Measurements from ENCODE around the gene MISP. TPM values are rescaled to one million over a fixed set of nuclear protein-coding genes. Genes with fewer than 3 reads are reported as not detected.
"Not testable (repeated sequence)": the region's sequence is repeated elsewhere in the genome, so short reads cannot be mapped to it uniquely, and the experiment has no call there.

The MISP gene
- total RNA-seq, 4 donors from 2014 or later, result 0.11 to 1.3 (median 1.0) TPM; not detected in 1

- no peaks in the 10 kb centered on the region for H3K27me3 ChIP-seq
- no peak for DNase-seq
- no peak overlapping the region for H3K4me3 ChIP-seq
- no peak for TF ChIP-seq POLR2A (IDR thresholded peaks at IDR 0.05)
- no peak for TF ChIP-seq CTCF (IDR thresholded peaks at IDR 0.05)
- H3K4me1 ChIP-seq, result no peaks in the 10 kb centered on the region
- intact Hi-C loops (cut with DNase I), result no loop called here
- H3K27ac ChIP-seq, result no peak overlapping the region
- H3K9me3 ChIP-seq, result peaks cover 0 to 11% (median 9%) of the 10 kb centered on the region in 3 donors
- WGBS, 2 donors, result 41 to 83% methylated on average over 3 to 6 of the region's 13 CpGs
- H3K36me3 ChIP-seq, result peaks cover 0 to 23% (median 5%) of the 10 kb centered on the region in 3 donors
Measured at GRCh38 chr19:743168-743687, 7.7 kb upstream of the MISP start.

GRCh38 chr19:745138-745537 lies 5.8 kb upstream of the MISP start:
- DNase-seq; H3K4me1 ChIP-seq; H3K27ac ChIP-seq; H3K4me3 ChIP-seq; intact Hi-C loops (cut with DNase I); H3K27me3 ChIP-seq: not testable (repeated sequence)
- H3K36me3 ChIP-seq, result peaks cover 0 to 23% (median 5%) of the 10 kb centered on the region in 3 donors
- WGBS, 2 donors, result 55 to 66% methylated on average over 4 to 7 of the region's 7 CpGs
- peaks cover 0 to 11% (median 9%) of the 10 kb centered on the region in 3 donors for H3K9me3 ChIP-seq

GRCh38 chr19:746208-746819 lies 4.6 kb upstream of the MISP start:
- Histone ChIP-seq H3K9me3 (peaks cover 0 to 11% (median 9%) of the 10 kb centered on the region in 3 donors), H3K4me3 (no peak overlapping the region), H3K4me1 (peaks cover 3 to 7% (median 5%) of the 10 kb centered on the region in 3 donors), H3K27ac (no peak overlapping the region), H3K27me3 (peaks cover 0 to 10% (median 0%) of the 10 kb centered on the region in 4 donors), H3K36me3 (peaks cover 0 to 23% (median 0%) of the 10 kb centered on the region in 3 donors)
- TF ChIP-seq POLR2A (IDR thresholded peaks at IDR 0.05), result no peak
- no peak for TF ChIP-seq CTCF (IDR thresholded peaks at IDR 0.05)
- intact Hi-C loops (cut with DNase I), result no loop called here
- no peak for DNase-seq
- 94 to 97% methylated on average over 7 to 15 of the region's 43 CpGs for WGBS, 2 donors

- Histone ChIP-seq H3K27me3 (peaks cover 0 to 17% (median 0%) of the 10 kb centered on the region in 4 donors), H3K9me3 (peaks cover 0 to 11% (median 9%) of the 10 kb centered on the region in 3 donors), H3K4me1 (peaks cover 8 to 14% (median 8%) of the 10 kb centered on the region in 3 donors), H3K36me3 (peaks cover 0 to 23% (median 0%) of the 10 kb centered on the region in 3 donors), H3K27ac (no peak overlapping the region), H3K4me3 (no peak overlapping the region)
- DNase-seq, result no peak
- no CpG with 5 or more reads among the region's 22 CpGs for WGBS, 2 donors
- intact Hi-C loops (cut with DNase I), result no loop called here
- TF ChIP-seq CTCF (IDR thresholded peaks at IDR 0.05), result no peak
- no peak for TF ChIP-seq POLR2A (IDR thresholded peaks at IDR 0.05)
Measured at GRCh38 chr19:746956-747355, 4.0 kb upstream of the MISP start.

GRCh38 chr19:747432-748273 lies 3.3 kb upstream of the MISP start:
- TF ChIP-seq POLR2A (IDR thresholded peaks at IDR 0.05) (no peak), CTCF (IDR thresholded peaks at IDR 0.05) (no peak)
- peaks cover 0 to 23% (median 0%) of the 10 kb centered on the region in 3 donors for H3K36me3 ChIP-seq
- WGBS, 2 donors, result 80 to 98% methylated on average over 1 to 8 of the region's 28 CpGs
- no peak overlapping the region for H3K27ac ChIP-seq
- peaks cover 0 to 24% (median 0%) of the 10 kb centered on the region in 4 donors for H3K27me3 ChIP-seq
- H3K4me1 ChIP-seq, result peaks cover 8 to 18% (median 8%) of the 10 kb centered on the region in 3 donors
- no peak overlapping the region for H3K4me3 ChIP-seq
- no peak for DNase-seq
- intact Hi-C loops (cut with DNase I), result no loop called here
- H3K9me3 ChIP-seq, result peaks cover 0 to 11% (median 9%) of the 10 kb centered on the region in 3 donors
